MM.1S (cell line): ENCODE results near the gene TMEM132D.

Source experiments
- DNase-seq: peaks from one replicate; pipeline ENCODE4 v3.0.0-alpha.2; 2015
- H2AFZ ChIP-seq: fragments of 300-600 bp; sonication (generic); 2 replicates; pipeline ENCODE4 v1.6.0; 2016; ENCODE audit warnings: antibody characterized with exemption, low read length
- H3F3A ChIP-seq: fragments of 300-600 bp; sonication (generic); 2 replicates; pipeline ENCODE4 v1.6.1; 2016; ENCODE audit warnings: mild to moderate bottlenecking, antibody characterized with exemption, low read length, moderate library complexity, mixed read lengths; ENCODE audit not compliant: insufficient read depth
- H3K27ac ChIP-seq: fragments of 300-600 bp; sonication (generic); 2 replicates; pipeline ENCODE4 v1.5.1; 2016; ENCODE audit warnings: mild to moderate bottlenecking, low read length
- H3K27me3 ChIP-seq: fragments of 300-600 bp; sonication (generic); replicated peaks from 2 replicates; pipeline ENCODE4 v1.6.0; 2016; ENCODE audit warnings: low read length; ENCODE audit not compliant: insufficient read depth
- H3K36me3 ChIP-seq: fragments of 300-600 bp; sonication (generic); replicated peaks from 2 replicates; pipeline ENCODE4 v1.6.1; 2016; ENCODE audit warnings: mild to moderate bottlenecking, low read length, mixed read lengths; ENCODE audit not compliant: insufficient read depth
- H3K4me1 ChIP-seq: fragments of 300-600 bp; sonication (generic); 2 replicates; pipeline ENCODE4 v1.6.1; 2016; ENCODE audit warnings: low read length, mixed read lengths
- H3K4me2 ChIP-seq: fragments of 300-600 bp; sonication (generic); 2 replicates; pipeline ENCODE4 v1.6.0; 2016; ENCODE audit warnings: low read depth, low read length
- H3K4me3 ChIP-seq: fragments of 300-600 bp; sonication (generic); 2 replicates; pipeline ENCODE4 v1.5.1; 2016; ENCODE audit warnings: low read length, mixed read lengths
- H3K79me2 ChIP-seq: fragments of 300-600 bp; sonication (generic); 2 replicates; pipeline ENCODE4 v1.6.1; 2016; ENCODE audit warnings: mixed run types, low read length, mixed read lengths
- H3K9ac ChIP-seq: fragments of 300-600 bp; sonication (generic); 2 replicates; pipeline ENCODE4 v1.6.1; 2016; ENCODE audit warnings: low read length, mixed read lengths
- H3K9me2 ChIP-seq: fragments of 300-600 bp; sonication (generic); replicated peaks from 2 replicates; pipeline ENCODE4 v1.6.1; 2016; ENCODE audit warnings: mild to moderate bottlenecking, low read length, mixed read lengths; ENCODE audit not compliant: insufficient read depth
- H3K9me3 ChIP-seq: fragments of 300-600 bp; sonication (generic); replicated peaks from 2 replicates; pipeline ENCODE4 v1.6.1; 2016; ENCODE audit warnings: mild to moderate bottlenecking, low read length, mixed read lengths; ENCODE audit not compliant: insufficient read depth
- H4K20me1 ChIP-seq: fragments of 300-600 bp; sonication (generic); 2 replicates; pipeline ENCODE4 v1.6.1; 2016; ENCODE audit warnings: mild to moderate bottlenecking, low read length, moderate library complexity, mixed read lengths; ENCODE audit not compliant: insufficient read depth
- CTCF ChIP-seq: fragments of 300-600 bp; sonication (generic); IDR thresholded peaks from 2 replicates; pipeline ENCODE4 v1.5.1; 2016; ENCODE audit warnings: antibody characterized with exemption, low read length, mixed read lengths
- EZH2 ChIP-seq: fragments of 300-600 bp; sonication (generic); optimal IDR thresholded peaks from 2 replicates; pipeline ENCODE3; 2017; ENCODE audit warnings: low read depth, mild to moderate bottlenecking, antibody characterized with exemption, low read length, mixed read lengths
- EZH2phosphoT487 ChIP-seq: fragments of 300-600 bp; sonication (generic); IDR thresholded peaks from 2 replicates; pipeline ENCODE4 v1.6.1; 2018; ENCODE audit warnings: antibody characterized with exemption, low read length

TMEM132D gene

GRCh38 chr12:129200576-129200975 lies 703.2 kb downstream of the TMEM132D start:
- Histone ChIP-seq H3K36me3 (no peaks in the 10 kb centered on the region), H3K27ac (no peak overlapping the region), H3K9me2 (no peaks in the 10 kb centered on the region), H3K27me3 (no peaks in the 10 kb centered on the region), H3K9ac (no peak overlapping the region), H3F3A (no peaks in the 10 kb centered on the region), H4K20me1 (no peaks in the 10 kb centered on the region), H3K9me3 (no peaks in the 10 kb centered on the region), H3K4me2 (no peak overlapping the region), H2AFZ (no peak overlapping the region), H3K4me1 (no peaks in the 10 kb centered on the region), H3K4me3 (no peak overlapping the region), H3K79me2 (no peaks in the 10 kb centered on the region)
- TF ChIP-seq CTCF (no peak), EZH2 (no peak), EZH2phosphoT487 (no peak)
- no peak for DNase-seq

- Histone ChIP-seq H3K36me3 (no peaks in the 10 kb centered on the region), H3K27ac (no peak overlapping the region), H3K27me3 (no peaks in the 10 kb centered on the region), H3K9me2 (no peaks in the 10 kb centered on the region), H2AFZ (no peak overlapping the region), H3K4me2 (no peak overlapping the region), H3K4me1 (no peaks in the 10 kb centered on the region), H3K79me2 (no peaks in the 10 kb centered on the region), H3K9ac (no peak overlapping the region), H3K9me3 (no peaks in the 10 kb centered on the region), H3K4me3 (no peak overlapping the region), H4K20me1 (no peaks in the 10 kb centered on the region), H3F3A (no peaks in the 10 kb centered on the region)
- DNase-seq = no peak
- TF ChIP-seq CTCF (no peak), EZH2 (no peak), EZH2phosphoT487 (no peak)
Measured at GRCh38 chr12:129196927-129197326, 706.9 kb downstream of the TMEM132D start.

GRCh38 chr12:129195081-129195480 lies 708.7 kb downstream of the TMEM132D start:
- Histone ChIP-seq H3K36me3 (no peaks in the 10 kb centered on the region), H3K9me3 (no peaks in the 10 kb centered on the region), H3K9me2 (no peaks in the 10 kb centered on the region), H4K20me1 (no peaks in the 10 kb centered on the region), H3K4me1 (no peaks in the 10 kb centered on the region), H3F3A (no peaks in the 10 kb centered on the region), H2AFZ (no peak overlapping the region), H3K27ac (no peak overlapping the region), H3K4me3 (no peak overlapping the region), H3K4me2 (no peak overlapping the region), H3K27me3 (no peaks in the 10 kb centered on the region), H3K9ac (no peak overlapping the region), H3K79me2 (no peaks in the 10 kb centered on the region)
- DNase-seq = no peak
- TF ChIP-seq EZH2 (no peak), EZH2phosphoT487 (no peak), CTCF (no peak)
